ENCODE measurements around the gene TAS2R5.

- no peak for TF ChIP-seq EZH2 (IDR thresholded peaks at IDR 0.05; ENCODE audit: low read length, missing control alignments)
- no peak for TF ChIP-seq CTCF (conservative IDR thresholded peaks at IDR 0.05 in 1 of 2, IDR thresholded peaks at IDR 0.05 in 1 of 2; ENCODE audit: low read depth in 1 of 2, low read length in 2 of 2)
Measured at GRCh38 chr7:141788296-141788695, 1.7 kb upstream of the TAS2R5 start.

Data from fibroblast of lung (primary cell).